ENCODE measurements around the gene SPEG.

SPEG gene

GRCh38 chr2:219478916-219479315 lies 44.3 kb downstream of the SPEG start:
- no peak for DNase-seq (ENCODE audit: low spot score)

- no peak for DNase-seq (ENCODE audit: low spot score)
Observed at GRCh38 chr2:219480004-219480403, 45.4 kb downstream of the SPEG start.

- no peak for DNase-seq (ENCODE audit: low spot score)
Observed at GRCh38 chr2:219482674-219483405, 48.2 kb downstream of the SPEG start.

GRCh38 chr2:219483451-219484342 lies 49.1 kb downstream of the SPEG start:
- DNase-seq (ENCODE audit: low spot score) = no peak

GRCh38 chr2:219484343-219485200 lies 49.9 kb downstream of the SPEG start:
- DNase-seq (ENCODE audit: low spot score) = peak; percentile 68

GRCh38 chr2:219485201-219485580 lies 50.5 kb downstream of the SPEG start:
- no peak for DNase-seq (ENCODE audit: low spot score)

GRCh38 chr2:219486380-219486959 lies 51.8 kb downstream of the SPEG start:
- DNase-seq (ENCODE audit: low spot score) = peak; percentile 73

GRCh38 chr2:219488149-219488843 lies 53.7 kb downstream of the SPEG start:
- no peak for DNase-seq (ENCODE audit: low spot score)

GRCh38 chr2:219488844-219489194 lies 54.2 kb downstream of the SPEG start:
- no peak for DNase-seq (ENCODE audit: low spot score)

- no peak for DNase-seq (ENCODE audit: low spot score)
Observed at GRCh38 chr2:219489315-219489714, 54.7 kb downstream of the SPEG start.

GRCh38 chr2:219490186-219490585 lies 55.5 kb downstream of the SPEG start:
- DNase-seq (ENCODE audit: low spot score) = peak; percentile 47

GRCh38 chr2:219490600-219491130 lies 56.0 kb downstream of the SPEG start:
- DNase-seq (ENCODE audit: low spot score) = no peak

- DNase-seq (ENCODE audit: low spot score) = no peak
Observed at GRCh38 chr2:219491278-219491963, 56.8 kb downstream of the SPEG start.

GRCh38 chr2:219492575-219492974 lies 57.9 kb downstream of the SPEG start:
- DNase-seq (ENCODE audit: low spot score) = peak; percentile 72

- DNase-seq (ENCODE audit: low spot score) = no peak
Observed at GRCh38 chr2:219493086-219493485, 58.4 kb downstream of the SPEG start.

GRCh38 chr2:219494952-219495530 lies 60.4 kb downstream of the SPEG start:
- no peak for DNase-seq (ENCODE audit: low spot score)

- DNase-seq (ENCODE audit: low spot score) = peak; percentile 83
Observed at GRCh38 chr2:219495531-219496122, 61.0 kb downstream of the SPEG start.

- DNase-seq (ENCODE audit: low spot score) = no peak
Observed at GRCh38 chr2:219496247-219496824, 61.7 kb downstream of the SPEG start.

GRCh38 chr2:219496825-219497494 lies 62.3 kb downstream of the SPEG start:
- no peak for DNase-seq (ENCODE audit: low spot score)
